Spleen (tissue), 11 donors: ENCODE measurements around the gene TNS2. TPM values are rescaled to one million over a fixed set of nuclear protein-coding genes. Genes with fewer than 3 reads are reported as not detected.
"Not testable (repeated sequence)": the region's sequence is repeated elsewhere in the genome, so short reads cannot be mapped to it uniquely, and the experiment has no call there.

Experiments
- DNase-seq: peaks from one replicate; pipeline ENCODE4 v3.0.0-alpha.2; 2020
- H3K27ac ChIP-seq, 8 donors: fragments of 200-600 bp; sonication (generic) in 7 of 8; 1 replicate in 4 of 8; 2 replicates in 4 of 8; pipeline versions ENCODE4 v1.5.0 to v1.8.0; 2016 to 2021; ENCODE audit warnings: inconsistent platforms in 4 of 8, mild to moderate bottlenecking in 4 of 8, moderate library complexity in 1 of 8
- H3K27me3 ChIP-seq, 7 donors: fragments of 200-600 bp; sonication (generic) in 6 of 7; replicated peaks in 1 of 7; 1 replicate in 4 of 7; 2 replicates in 3 of 7; pipeline versions ENCODE4 v1.5.0 to v1.8.0; 2016 to 2021; ENCODE audit warnings: inconsistent platforms in 3 of 7, mild to moderate bottlenecking in 1 of 7
- H3K36me3 ChIP-seq, 6 donors: fragments of 200-600 bp; sonication (generic) in 5 of 6; 1 replicate in 4 of 6; 2 replicates in 2 of 6; pipeline versions ENCODE4 v1.5.0 to v1.8.0; 2016 to 2021; ENCODE audit warnings: inconsistent platforms in 2 of 6
- H3K4me1 ChIP-seq, 6 donors: fragments of 200-600 bp; sonication (generic) in 5 of 6; 1 replicate in 3 of 6; 2 replicates in 3 of 6; pipeline versions ENCODE4 v1.5.0 to v1.8.0; 2016 to 2021; ENCODE audit warnings: inconsistent platforms in 3 of 6
- H3K4me3 ChIP-seq, 8 donors: fragments of 200-600 bp; sonication (generic) in 7 of 8; 1 replicate in 4 of 8; 2 replicates in 4 of 8; pipeline versions ENCODE4 v1.5.0 to v1.8.0; 2016 to 2021; ENCODE audit warnings: inconsistent platforms in 4 of 8, mild to moderate bottlenecking in 4 of 8, moderate library complexity in 2 of 8
- H3K9me3 ChIP-seq, 8 donors: fragments of 200-600 bp; sonication (generic) in 7 of 8; 1 replicate in 4 of 8; 2 replicates in 4 of 8; pipeline versions ENCODE4 v1.5.0 to v1.8.0; 2016 to 2021; ENCODE audit warnings: inconsistent platforms in 4 of 8
- CTCF ChIP-seq, 11 experiments: fragments of 200-600 bp in 7 of 11; fragments of 450-650 bp in 4 of 11; sonication (generic) in 4 of 11; IDR thresholded peaks in 8 of 11; conservative IDR thresholded peaks in 3 of 11; 1 replicate in 7 of 11; 2 replicates in 4 of 11; pipeline versions ENCODE4 v1.4.0 to v1.8.0; 2016 to 2021; ENCODE audit warnings: antibody characterized with exemption in 11 of 11, inconsistent platforms in 4 of 11, mild to moderate bottlenecking in 1 of 11
- POLR2A ChIP-seq, 3 donors: fragments of 450-650 bp; IDR thresholded peaks; one replicate each; pipeline ENCODE4 v1.5.1; 2017; ENCODE audit warnings: antibody characterized with exemption in 3 of 3, mild to moderate bottlenecking in 1 of 3
- POLR2AphosphoS5 ChIP-seq, 3 donors: sonication (generic); formaldehyde crosslinking; IDR thresholded peaks; one replicate each; pipeline ENCODE4 v1.5.1; 2017; ENCODE audit warnings: antibody characterized with exemption in 3 of 3
- WGBS, 5 donors: extraction: QIAGEN DNeasy Blood & Tissue Kit in 3 of 5; methylation state at CpG; one replicate each; pipeline versions ENCODE4 v1.1.5 to v1.1.7; 2013 to 2018; 5-methylcytosine and 5-hydroxymethylcytosine counted together
- intact Hi-C: fragments of 100-400 bp; cut with DNase I; formaldehyde crosslinking; loops from one replicate; pipeline ENCODE4 v1.15.0; 2023; ENCODE audit warnings: low total_unique reads
- polyA plus RNA-seq, 3 donors: library from polyadenylated mRNA; stranded (reverse); fragments of 200-250 nt; gene quantifications; one replicate each; pipeline ENCODE4 v1.2.1, GENCODE V29; 2013
- total RNA-seq, 7 donors: library from RNA; depleted of rRNA in 3 of 7; stranded (reverse); fragments of >200 nt in 3 of 7; fragmentation: NEBNext Ultra II Directional in 4 of 7; extraction: Animal tissue kit (Norgen Biotek cat#: 25700) in 4 of 7; gene quantifications; one replicate each; pipeline versions ENCODE4 v1.1.0 to v1.2.1, GENCODE V29; 2016 to 2021
- donor health status: healthy with polysubstance abuse.
- donor health status: DM: no; HTN: no; CAD: no; lungs with moderate emphysema.
- donor health status: DM: no; HTN: no; CAD: no.
- donor health status: Bipolar disorder and iron deficiency.
- donor health status: healthy.
- donor health status: DM: no; HTN: no; CAD: no.
- donor health status: DM: yes; HTN: yes; CAD: no.

TNS2 gene
- total and polyA plus RNA-seq, 10 donors: 36.6 to 301 (median 162) TPM

- Histone ChIP-seq H3K27ac (peak overlapping the region in 7 of 8 donors; percentile 41 to 71 (median 66)), H3K27me3 (peaks cover 0 to 22% (median 0%) of the 10 kb centered on the region in 7 donors), H3K4me3 (no peak overlapping the region), H3K4me1 (peaks cover under 1 to 47% (median 28%) of the 10 kb centered on the region in 6 donors), H3K36me3 (no peaks in the 10 kb centered on the region), H3K9me3 (no peaks in the 10 kb centered on the region)
- peak in 1 of 3 donors; percentile 21 for TF ChIP-seq POLR2AphosphoS5 (IDR thresholded peaks at IDR 0.05)
- no peak for TF ChIP-seq CTCF (IDR thresholded peaks at IDR 0.05 in 8 of 11, conservative IDR thresholded peaks at IDR 0.05 in 3 of 11)
- no peak for DNase-seq
- intact Hi-C loops: no loop called here
- WGBS, 5 donors: 50 to 64% (median 54%) methylated on average over 6 of the region's 6 CpGs
Observed at GRCh38 chr12:53093777-53094393, 44.0 kb downstream of the TNS2 start.

- Histone ChIP-seq H3K4me1 (peaks cover 6 to 52% (median 33%) of the 10 kb centered on the region in 6 donors), H3K4me3 (no peak overlapping the region), H3K36me3 (no peaks in the 10 kb centered on the region), H3K27ac (peak overlapping the region in 7 of 8 donors; percentile 41 to 71 (median 66)), H3K9me3 (no peaks in the 10 kb centered on the region), H3K27me3 (peaks cover 0 to 22% (median 0%) of the 10 kb centered on the region in 7 donors)
- no peak for DNase-seq
- intact Hi-C loops: no loop called here
- WGBS, 5 donors: 74 to 88% (median 82%) methylated on average over 6 of the region's 6 CpGs
- TF ChIP-seq POLR2AphosphoS5 (IDR thresholded peaks at IDR 0.05): no peak
- no peak for TF ChIP-seq POLR2A (IDR thresholded peaks at IDR 0.05)
- no peak for TF ChIP-seq CTCF (IDR thresholded peaks at IDR 0.05 in 8 of 11, conservative IDR thresholded peaks at IDR 0.05 in 3 of 11)
Observed at GRCh38 chr12:53094394-53094787, 44.5 kb downstream of the TNS2 start.

- DNase-seq, H3K36me3 ChIP-seq, H3K4me3 ChIP-seq, intact Hi-C loops, H3K9me3 ChIP-seq: not testable (repeated sequence)
- 79 to 96% (median 94%) methylated on average over 5 of the region's 5 CpGs for WGBS, 5 donors
- H3K4me1 ChIP-seq: peaks cover 6 to 58% (median 36%) of the 10 kb centered on the region in 6 donors
- H3K27me3 ChIP-seq: peaks cover 0 to 22% (median 0%) of the 10 kb centered on the region in 7 donors
- H3K27ac ChIP-seq: peak overlapping the region in 4 of 8 donors; percentile 16 to 88 (median 75)
Observed at GRCh38 chr12:53094796-53095595, 45.1 kb downstream of the TNS2 start.

GRCh38 chr12:53095596-53095895, 45.7 kb downstream of the TNS2 start:
- intact Hi-C loops, H3K9me3 ChIP-seq, H3K36me3 ChIP-seq, H3K4me3 ChIP-seq, DNase-seq: not testable (repeated sequence)
- H3K27ac ChIP-seq: peak overlapping the region in 5 of 8 donors; percentile 5 to 88 (median 84)
- WGBS, 5 donors: 89 to 98% (median 93%) methylated on average over 3 of the region's 3 CpGs
- peaks cover 6 to 64% (median 38%) of the 10 kb centered on the region in 6 donors for H3K4me1 ChIP-seq
- peaks cover 0 to 22% (median 0%) of the 10 kb centered on the region in 7 donors for H3K27me3 ChIP-seq

GRCh38 chr12:53096089-53096741, 46.4 kb downstream of the TNS2 start:
- DNase-seq: no peak
- H3K27me3 ChIP-seq: peaks cover 0 to 22% (median 0%) of the 10 kb centered on the region in 7 donors
- intact Hi-C loops: no loop called here
- H3K36me3 ChIP-seq: peaks cover 0 to 6% (median 0%) of the 10 kb centered on the region in 6 donors
- H3K27ac ChIP-seq: peak overlapping the region in 6 of 8 donors; percentile 50 to 88 (median 85)
- TF ChIP-seq CTCF (IDR thresholded peaks at IDR 0.05 in 8 of 11, conservative IDR thresholded peaks at IDR 0.05 in 3 of 11) (no peak), POLR2AphosphoS5 (IDR thresholded peaks at IDR 0.05) (peak; percentile 47 to 75 (median 70)), POLR2A (IDR thresholded peaks at IDR 0.05) (no peak)
- WGBS, 5 donors: 55 to 72% (median 67%) methylated on average over 11 of the region's 11 CpGs
- peak overlapping the region in 4 of 8 donors; percentile 54 to 75 (median 60) for H3K4me3 ChIP-seq
- H3K4me1 ChIP-seq: peaks cover 6 to 70% (median 38%) of the 10 kb centered on the region in 6 donors
- no peaks in the 10 kb centered on the region for H3K9me3 ChIP-seq
